Measurements from ENCODE around the gene ATXN7L2. TPM values are rescaled to one million over a fixed set of nuclear protein-coding genes. Genes with fewer than 3 reads are reported as not detected.
A peak's percentile ranks its signal among the peaks of the same experiment; 100 is the strongest.

ATXN7L2 gene
- total RNA-seq, 1 experiment from 2014 or later, result 1.4 TPM

DNA sequence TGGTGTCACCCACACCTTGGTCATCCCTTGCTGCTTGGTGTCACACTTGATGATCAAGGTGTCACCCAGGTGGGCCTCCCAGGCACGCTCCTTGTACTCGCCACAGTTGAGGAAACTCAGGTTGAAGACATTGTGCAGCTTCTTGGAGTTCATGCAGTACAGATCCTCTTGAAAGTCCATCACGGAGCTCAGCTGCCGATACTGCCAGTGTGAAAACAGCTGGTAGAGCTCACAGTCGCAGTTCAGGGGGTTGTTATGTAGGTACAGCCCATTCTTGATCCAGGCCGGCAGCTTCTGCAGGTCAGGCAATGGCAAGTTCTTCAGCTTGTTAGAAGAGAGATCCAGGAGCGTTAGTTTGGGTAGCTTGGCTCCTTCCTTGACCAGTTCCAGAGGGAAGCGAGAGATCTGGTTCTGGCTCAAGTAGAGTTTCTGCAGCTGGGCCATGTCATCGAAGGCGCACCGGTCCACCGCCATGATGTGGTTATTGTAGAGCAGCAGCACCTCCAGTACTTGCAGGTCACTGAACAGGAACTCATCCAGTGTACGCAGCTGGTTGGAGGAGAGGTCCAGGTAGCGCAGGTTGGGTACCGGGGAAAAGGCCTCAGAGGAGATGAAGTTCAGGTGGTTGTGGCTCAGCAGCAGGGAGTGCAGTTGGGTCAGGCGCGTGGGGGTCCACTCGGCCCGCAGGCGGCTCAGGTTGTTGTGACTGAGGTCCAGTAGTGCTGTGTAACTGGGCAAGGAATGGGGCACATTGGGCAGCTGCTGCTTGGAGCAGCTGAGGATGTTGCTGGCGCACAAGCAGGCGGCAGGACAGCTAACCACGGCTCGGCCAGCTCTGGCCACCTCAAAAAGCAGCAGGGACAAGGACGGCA, 24.5 kb downstream of the ATXN7L2 start:
- in situ Hi-C loops (cut with HindIII; ENCODE audit: low pct_unique_long_range_greater_than_20kb, low sequenced_read_pairs), result no loop called here
- DNase-seq (ENCODE audit: low read depth, low spot score), result no peak

DNA sequence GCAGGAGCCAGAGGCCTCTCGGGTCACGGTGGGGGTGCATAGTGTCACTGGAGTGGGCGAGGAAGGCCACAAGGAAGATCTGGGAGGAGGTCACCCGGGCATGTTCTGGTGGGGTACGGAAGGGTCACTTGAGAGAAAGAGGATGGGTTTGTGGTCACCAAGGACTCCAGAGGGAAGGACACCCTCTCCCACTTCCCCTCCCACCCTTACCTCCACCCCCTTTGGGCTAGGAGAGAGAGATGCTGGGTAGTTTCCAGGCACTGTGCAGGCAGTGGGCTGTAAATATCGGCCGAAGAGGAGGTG, 25.1 kb downstream of the ATXN7L2 start:
- in situ Hi-C loops (cut with HindIII; ENCODE audit: low pct_unique_long_range_greater_than_20kb, low sequenced_read_pairs), result no loop called here
- no peak for DNase-seq (ENCODE audit: low read depth, low spot score)

DNA sequence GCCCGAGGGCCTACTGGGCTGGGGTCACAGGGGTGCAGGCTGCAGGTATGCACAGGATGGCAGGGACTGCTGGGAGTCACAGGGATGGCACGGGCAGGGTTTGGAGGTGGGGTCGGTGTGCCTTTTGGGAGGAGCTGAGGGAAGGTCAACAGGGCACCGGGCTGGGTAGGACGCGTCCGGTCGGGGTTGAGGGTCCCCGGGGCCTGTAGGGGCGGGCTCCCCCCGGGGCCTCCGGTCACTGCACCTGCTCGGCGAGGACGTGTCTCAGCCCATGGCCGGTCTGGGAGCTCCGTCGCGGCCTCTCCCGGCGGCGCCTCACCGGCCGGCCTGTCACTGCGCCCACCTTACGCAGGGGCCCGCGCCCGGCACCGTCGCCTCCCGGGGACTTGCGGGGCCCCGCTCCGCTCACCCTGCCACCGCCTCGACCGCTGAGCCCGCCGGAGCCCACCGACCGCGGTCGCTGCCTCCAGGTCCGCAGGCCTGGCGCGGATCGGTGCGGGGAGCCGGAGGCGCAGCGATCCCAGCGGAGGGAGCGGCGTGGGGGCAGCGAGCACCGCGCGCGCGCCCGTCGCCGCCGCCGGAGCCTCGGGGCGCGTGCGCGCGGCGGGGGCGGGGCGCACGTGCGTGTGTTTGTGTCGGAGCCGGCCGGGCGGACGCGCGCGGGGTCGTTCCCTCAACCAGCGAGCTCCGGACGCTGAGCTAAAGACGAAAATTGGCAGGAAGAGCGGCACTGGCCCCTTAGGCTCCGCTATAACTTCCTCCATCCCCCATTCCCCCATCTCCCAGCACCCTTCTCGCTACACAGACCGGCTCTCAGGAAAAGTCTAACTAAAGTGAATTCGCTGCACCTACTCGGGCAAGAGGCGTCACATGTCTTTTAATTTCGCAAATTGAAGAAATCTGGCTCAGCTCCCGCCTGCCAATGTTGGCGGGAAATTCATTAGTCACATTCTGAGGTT, 25.8 kb downstream of the ATXN7L2 start, which contains the start of gene AMIGO1:
TSS of gene AMIGO1 (minus strand) at position 552 of the 959 bp plus-strand sequence. CDS start 815 bp downstream, outside the sequence.
- DNase-seq (ENCODE audit: low read depth, low spot score), result peak; percentile 24
- in situ Hi-C loops (cut with HindIII; ENCODE audit: low pct_unique_long_range_greater_than_20kb, low sequenced_read_pairs), result no loop called here

DNA sequence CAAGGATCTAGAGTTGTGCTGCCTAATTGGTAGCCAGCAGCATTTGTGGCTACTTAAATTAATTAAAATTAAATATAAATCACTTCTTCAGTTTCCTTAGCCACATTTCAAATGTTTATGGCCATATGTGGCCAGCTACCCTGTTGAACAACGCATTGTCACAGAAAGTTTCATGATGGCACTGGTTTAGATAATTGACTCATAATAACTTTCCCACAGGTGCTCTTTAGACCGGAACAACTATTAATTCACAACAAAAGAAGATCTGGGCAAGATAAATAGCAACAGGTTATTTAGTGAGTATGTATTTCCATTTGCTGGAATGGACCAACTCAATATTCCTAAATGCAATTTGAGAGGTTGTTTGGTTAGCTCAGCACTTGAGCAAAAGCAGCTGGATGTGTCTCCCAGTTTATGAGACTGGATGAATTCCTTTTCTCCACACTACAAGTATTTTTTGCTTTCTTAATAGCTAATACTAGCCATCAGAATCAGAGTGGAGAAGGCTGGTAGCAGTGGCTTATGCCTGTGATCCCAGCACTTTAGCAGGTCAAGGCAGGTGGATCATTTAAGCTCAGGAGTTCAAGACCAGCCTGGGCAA, 29.5 kb downstream of the ATXN7L2 start:
- in situ Hi-C loops (cut with HindIII; ENCODE audit: low pct_unique_long_range_greater_than_20kb, low sequenced_read_pairs), result no loop called here
- DNase-seq (ENCODE audit: low read depth, low spot score), result no peak

DNA sequence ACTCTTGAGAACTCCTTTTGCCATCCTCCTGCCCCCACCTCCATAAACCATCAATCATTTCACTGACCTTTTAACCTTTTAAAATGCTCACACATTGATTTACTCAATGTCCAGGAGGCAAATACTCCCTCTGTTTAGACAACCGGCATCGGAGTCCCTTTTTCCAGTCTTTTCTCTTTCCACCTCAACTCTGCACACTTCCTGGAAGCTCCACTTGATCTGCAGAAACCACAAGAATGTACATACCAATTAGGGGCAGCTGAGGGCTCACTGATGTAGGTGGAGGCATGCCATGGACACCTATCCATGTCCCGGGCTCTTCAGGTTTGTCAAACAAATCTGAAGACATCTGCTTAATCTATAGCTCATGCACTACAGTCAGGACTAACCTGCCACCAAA, 31.1 kb downstream of the ATXN7L2 start:
- in situ Hi-C loops (cut with HindIII; ENCODE audit: low pct_unique_long_range_greater_than_20kb, low sequenced_read_pairs), result no loop called here
- DNase-seq (ENCODE audit: low read depth, low spot score), result no peak

DNA sequence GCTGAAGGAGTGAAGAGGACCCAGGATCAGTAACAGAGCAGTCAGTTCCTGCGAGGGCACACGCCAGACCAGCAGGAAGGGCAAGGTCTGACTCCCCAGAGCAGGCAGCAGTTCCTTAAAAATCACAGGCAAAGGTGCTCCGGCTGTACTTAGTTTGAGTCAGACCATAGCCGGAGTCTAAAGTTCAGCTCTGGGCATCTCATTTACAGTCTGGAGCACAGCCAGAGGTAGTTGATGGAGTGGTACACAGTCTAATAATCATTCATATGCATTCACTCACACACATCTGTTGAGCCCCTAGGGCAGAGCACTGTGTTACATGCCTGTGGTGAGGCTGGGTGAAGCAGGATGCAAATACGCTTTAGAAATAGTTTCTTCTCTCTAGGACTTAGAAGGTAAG, 33.2 kb downstream of the ATXN7L2 start:
- no peak for DNase-seq (ENCODE audit: low read depth, low spot score)
- in situ Hi-C loops (cut with HindIII; ENCODE audit: low pct_unique_long_range_greater_than_20kb, low sequenced_read_pairs), result no loop called here

DNA sequence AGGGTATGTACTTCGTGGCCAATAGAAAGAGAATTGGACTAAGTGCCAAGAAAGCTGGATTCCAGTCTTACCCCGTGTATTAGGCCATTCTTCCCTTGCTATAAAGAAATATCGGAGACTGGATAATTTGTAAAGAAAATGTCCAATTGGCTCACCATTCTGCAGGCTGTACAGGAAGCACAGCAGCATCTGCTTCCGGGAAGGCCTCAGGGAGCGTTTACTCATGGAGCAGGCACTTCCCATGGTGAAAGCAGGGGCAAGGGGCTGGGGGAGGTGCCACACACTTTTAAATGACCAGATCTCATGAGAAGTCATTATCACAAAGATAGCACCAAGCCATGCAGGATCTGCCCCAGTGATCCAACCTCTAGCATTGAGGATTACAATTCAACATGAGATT, 33.6 kb downstream of the ATXN7L2 start:
- in situ Hi-C loops (cut with HindIII; ENCODE audit: low pct_unique_long_range_greater_than_20kb, low sequenced_read_pairs), result no loop called here
- DNase-seq (ENCODE audit: low read depth, low spot score), result no peak

DNA sequence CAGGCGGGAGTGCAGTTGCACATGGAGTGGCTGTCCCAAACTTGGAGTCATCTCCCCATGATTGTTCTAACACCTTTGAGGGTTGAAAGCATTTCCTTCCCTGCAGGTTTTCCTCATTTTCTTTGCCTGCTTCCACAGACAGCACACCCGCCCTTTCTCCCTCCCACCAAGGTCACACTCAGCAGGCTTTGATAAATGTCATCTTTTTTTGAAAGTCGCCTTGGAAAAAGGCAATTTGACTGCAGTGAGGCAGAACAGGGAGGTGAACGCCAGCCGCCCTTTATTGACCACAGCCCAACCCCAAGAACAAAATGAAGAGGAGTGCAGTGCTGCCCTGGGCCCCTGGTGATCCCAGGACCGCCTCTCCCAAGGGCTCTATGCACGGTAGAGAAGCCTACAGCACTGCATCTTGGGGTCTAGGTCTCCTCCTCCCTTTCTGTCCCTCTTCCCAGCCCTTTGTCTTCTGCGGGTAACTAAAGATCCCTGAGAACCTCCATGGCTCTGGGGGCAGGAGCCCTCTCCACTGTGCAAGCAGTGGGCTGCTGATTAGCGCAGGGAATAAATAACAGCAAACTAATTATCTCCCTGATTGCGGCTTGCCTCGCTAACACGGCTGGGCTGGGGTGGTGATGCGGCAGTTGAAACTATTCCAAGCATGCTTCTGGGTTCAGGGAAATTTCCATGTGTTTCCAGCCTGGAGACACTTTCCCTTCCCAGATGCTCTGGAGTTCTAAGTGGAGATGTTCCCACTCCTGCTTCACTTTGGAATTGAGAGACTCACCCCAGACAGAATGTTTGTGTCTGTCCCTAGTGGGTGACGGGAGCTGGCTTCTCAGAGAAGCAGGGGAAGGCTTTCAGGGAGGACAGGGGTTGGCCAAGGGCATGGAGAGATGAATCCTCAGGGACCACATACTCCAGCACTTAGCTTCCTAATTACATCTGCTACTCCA, 37.6 kb downstream of the ATXN7L2 start:
- DNase-seq (ENCODE audit: low read depth, low spot score), result no peak
- in situ Hi-C loops (cut with HindIII; ENCODE audit: low pct_unique_long_range_greater_than_20kb, low sequenced_read_pairs), result no loop called here

DNA sequence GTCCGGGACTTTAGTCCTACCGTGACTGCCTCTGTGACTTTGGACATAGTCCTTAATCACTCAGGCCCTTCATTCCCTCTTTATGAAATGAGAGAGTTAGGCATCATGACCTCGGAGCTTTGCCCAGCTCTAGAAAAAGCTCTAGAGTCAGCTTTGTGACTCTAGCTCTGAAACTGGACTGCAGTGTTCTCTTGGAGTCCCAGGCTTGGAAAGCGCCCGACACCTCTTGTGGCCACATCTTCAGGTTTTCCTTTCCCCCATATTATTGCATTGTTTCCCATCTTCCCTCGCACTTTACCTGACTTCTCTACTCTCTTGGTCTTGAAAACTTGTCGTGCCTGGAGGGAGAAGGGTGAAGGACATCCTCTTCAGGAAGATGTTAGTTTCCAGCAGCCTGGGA, 38.3 kb downstream of the ATXN7L2 start:
- no peak for DNase-seq (ENCODE audit: low read depth, low spot score)
- in situ Hi-C loops (cut with HindIII; ENCODE audit: low pct_unique_long_range_greater_than_20kb, low sequenced_read_pairs), result no loop called here

DNA sequence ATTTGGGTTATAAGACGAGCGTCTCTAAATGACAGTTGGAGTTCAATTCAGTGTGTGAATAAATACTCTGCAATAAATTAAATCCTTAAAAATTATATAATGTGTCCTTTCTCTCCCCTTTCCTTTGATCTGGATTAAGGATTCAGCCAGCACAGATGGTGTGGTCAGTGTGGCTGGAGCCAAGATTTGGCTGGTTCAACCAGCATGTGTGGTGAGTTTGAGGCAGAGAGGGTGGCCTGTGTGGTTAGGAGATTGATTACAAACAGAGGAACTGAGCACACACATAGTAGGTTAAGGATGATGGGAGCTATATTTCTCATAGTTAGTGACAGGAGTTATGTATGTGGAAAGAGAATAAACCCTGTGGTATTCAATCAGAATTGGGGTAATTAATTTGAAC, 40.0 kb downstream of the ATXN7L2 start:
- DNase-seq (ENCODE audit: low read depth, low spot score), result no peak
- in situ Hi-C loops (cut with HindIII; ENCODE audit: low pct_unique_long_range_greater_than_20kb, low sequenced_read_pairs), result no loop called here

DNA sequence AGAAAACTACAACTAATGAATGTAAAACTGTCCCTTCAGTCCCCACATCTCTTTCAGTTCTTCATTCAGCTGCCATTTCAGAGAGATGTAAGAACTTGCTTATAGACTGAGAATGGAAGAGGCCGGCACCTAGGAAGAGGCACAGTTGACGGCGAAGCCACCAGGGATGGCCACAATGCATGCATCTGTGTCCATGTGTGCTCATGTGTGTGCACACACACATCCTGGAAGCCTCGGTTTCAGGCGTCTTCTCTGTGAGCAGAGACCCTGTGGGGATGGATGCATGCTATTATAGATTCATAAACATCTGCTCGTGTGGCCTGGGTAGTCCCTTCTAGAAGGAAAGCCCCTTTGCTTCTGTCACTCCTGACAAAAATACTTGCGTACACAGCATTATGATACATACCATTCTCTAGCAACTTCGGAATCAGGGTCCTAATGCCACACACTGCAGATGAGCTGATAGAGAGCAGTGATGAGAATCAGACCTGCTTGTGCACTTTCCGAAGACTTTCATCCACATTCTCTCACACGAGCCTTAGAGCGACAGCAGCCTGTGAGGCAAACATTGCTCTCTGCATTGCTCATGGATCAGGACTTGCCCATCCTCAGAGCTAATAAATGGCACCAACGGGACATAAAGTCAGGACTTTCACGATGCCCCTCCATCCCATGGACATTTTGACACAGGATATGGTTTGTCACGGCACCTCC, 43.5 kb downstream of the ATXN7L2 start:
- DNase-seq (ENCODE audit: low read depth, low spot score), result no peak
- in situ Hi-C loops (cut with HindIII; ENCODE audit: low pct_unique_long_range_greater_than_20kb, low sequenced_read_pairs), result no loop called here

DNA sequence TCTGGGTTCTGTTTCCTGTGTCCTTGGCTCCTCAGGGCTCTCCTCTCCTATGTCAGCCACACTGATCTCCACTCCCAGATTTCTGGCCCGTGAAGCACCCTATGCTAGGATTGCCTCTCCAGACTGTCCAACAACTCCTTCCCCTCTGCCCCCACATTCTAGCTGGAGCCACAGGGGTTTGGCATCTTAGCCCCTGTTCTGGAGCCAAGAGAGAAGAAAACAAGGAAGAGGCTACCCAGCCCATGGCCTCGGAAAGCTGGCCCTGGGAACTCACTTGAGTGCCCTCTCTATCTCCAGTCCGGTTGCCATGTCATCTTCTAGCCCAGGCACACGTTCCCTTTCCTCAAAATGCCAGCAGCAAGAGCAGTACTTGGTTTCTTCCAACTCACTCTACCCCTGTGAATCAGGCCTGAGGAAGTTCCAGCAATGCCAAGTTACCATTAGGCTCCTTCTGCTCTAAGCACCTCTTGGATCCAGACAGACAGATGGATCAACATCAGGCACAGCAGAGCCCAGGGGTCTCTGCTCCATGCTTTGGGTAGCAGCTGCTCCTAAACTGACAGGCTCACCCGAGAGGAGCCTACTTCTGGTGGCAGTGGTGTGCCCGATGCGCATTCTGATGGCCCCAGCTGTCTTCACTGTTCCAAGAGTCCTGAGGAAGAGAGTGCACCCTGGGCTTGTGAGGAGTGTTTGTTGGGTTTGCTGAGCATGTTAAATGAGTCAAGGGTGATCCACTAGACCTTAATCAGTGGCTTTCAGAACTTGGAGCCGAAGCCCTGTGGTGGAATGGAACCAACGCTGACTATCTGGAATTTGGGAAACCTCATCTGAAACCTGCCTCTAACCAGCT, 44.4 kb downstream of the ATXN7L2 start:
- in situ Hi-C loops (cut with HindIII; ENCODE audit: low pct_unique_long_range_greater_than_20kb, low sequenced_read_pairs), result no loop called here

DNA sequence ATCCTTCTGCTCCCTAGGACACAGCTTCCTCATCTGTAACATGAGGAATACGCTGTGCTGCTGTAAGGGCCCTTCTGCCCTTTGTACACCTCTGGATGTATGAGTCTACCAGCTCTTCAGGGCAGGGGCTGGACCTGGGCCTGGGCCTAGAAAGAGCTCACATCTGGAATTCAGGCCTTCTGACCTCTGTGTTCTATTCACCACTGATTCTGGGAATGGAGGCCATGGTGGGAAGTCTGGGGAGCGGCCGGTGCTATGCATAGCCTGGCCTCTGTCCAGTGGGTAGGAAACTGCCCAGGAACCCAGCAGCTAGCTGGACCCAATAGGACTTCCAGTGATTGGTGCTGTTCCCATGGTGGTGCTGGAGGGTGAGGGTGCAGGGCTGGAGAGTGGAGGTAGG, 45.0 kb downstream of the ATXN7L2 start:
- in situ Hi-C loops (cut with HindIII; ENCODE audit: low pct_unique_long_range_greater_than_20kb, low sequenced_read_pairs), result no loop called here
- DNase-seq (ENCODE audit: low read depth, low spot score), result no peak

More for the DNA sequence above, 44.4 kb downstream of the ATXN7L2 start:
- DNase-seq (ENCODE audit: low read depth, low spot score), result no peak

DNA sequence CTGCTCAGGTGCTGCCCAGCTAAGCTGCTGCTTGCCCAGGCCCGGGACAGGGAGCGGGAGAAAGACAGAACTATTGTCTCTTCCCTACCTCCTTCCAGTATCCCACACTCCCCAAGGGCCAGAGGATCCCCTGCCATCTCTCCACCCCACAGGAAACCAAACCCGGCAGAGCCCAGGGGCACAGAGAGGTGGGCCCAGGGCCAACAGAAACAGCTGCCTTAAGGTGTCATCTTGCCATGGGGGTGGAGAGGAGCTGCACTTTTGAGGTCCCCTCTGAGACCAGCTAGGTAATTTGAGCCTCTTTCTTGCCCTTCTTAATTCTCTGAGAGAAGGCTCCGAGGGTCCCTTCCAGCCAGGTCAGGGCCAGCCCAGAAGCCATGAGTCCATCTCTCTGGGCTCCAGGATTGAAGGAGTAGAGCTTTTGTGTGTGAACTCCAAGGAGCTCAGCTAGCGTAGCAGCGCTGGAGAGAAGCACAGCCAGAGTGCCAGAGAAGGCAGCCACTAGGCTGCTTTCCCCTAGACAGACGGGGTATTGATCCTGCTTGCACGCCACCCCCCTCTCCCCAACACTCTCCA, 46.3 kb downstream of the ATXN7L2 start:
- in situ Hi-C loops (cut with HindIII; ENCODE audit: low pct_unique_long_range_greater_than_20kb, low sequenced_read_pairs), result no loop called here
- no peak for DNase-seq (ENCODE audit: low read depth, low spot score)

DNA sequence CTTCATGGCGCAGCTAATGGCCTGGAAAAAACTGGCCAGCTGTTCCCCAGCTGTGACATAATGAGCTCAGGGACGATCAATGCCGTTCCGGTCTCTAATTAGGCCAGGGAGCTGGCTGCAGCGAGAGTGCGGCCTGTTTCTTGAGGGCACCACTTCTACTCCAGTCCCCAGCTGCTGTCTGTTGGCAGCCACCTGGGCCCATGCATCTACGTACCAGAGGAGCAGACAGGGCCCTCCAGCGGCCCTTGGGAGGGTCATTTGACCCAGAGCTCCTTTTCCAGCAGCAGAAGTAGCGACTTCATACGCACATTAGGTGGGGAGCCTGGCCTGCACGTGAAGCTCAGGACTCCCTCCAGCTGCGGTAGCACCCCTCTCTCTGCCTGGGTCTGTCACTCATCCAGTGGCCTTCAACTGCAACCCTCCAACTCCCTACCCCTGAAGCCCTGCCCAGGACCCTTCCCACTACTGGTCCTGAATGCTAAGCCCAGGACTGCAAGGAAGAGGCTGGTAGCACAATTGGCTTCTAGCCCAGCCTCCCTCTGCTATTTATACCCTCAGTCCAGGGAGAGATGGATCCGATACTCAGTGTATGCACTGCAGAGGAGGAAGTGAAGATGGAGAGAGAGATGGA, 46.9 kb downstream of the ATXN7L2 start:
- DNase-seq (ENCODE audit: low read depth, low spot score), result no peak
- in situ Hi-C loops (cut with HindIII; ENCODE audit: low pct_unique_long_range_greater_than_20kb, low sequenced_read_pairs), result no loop called here
